HCT116 (cell line): ENCODE results near the gene RAP2C. TPM values are rescaled to one million over a fixed set of nuclear protein-coding genes. Genes with fewer than 3 reads are reported as not detected.

Experiments
- ATAC-seq: fragments of 200-7000 bp; cut with Tn5 transposase; 2 replicates; pipeline ENCODE4 v1.9.1; 2020; ENCODE audit warnings: mild to moderate bottlenecking, moderate library complexity
- BruUV-seq: library from RNA; stranded (reverse); fragments of 400-500 nt; replicated peaks from 2 replicates; lab custom pipeline; 2021; lab: Mats Ljungman, UMichigan
- CTCF ChIA-PET: fragments of 300-600 bp; sonication (Branson Sonifier 250); formaldehyde crosslinking; loops from one replicate; lab custom pipeline; 2021; ENCODE audit warnings: antibody characterized with exemption; lab: Charles Lee
- POLR2A ChIA-PET: fragments of 300-600, 350-600 bp; sonication (Branson Sonifier 250); formaldehyde crosslinking; loops from one replicate; lab custom pipeline; 2021; ENCODE audit warnings: antibody characterized with exemption; lab: Charles Lee
- RAD21 ChIA-PET, 2 experiments: fragments of 300-600 bp; sonication (Branson Sonifier 250); formaldehyde crosslinking; loops; one replicate each; lab custom pipeline; 2023; ENCODE audit warnings: low total read pairs in 2 of 2; ENCODE audit not compliant: uncharacterized antibody in 2 of 2, unreplicated experiment in 2 of 2, low non-redundant PET in 1 of 2; lab: Charles Lee
- DNase-seq: peaks from one replicate; pipeline ENCODE4 v3.0.0-alpha.2; 2010; ENCODE audit warnings: low read depth, low spot score
- H2AFZ ChIP-seq: fragments of 200-600 bp; shearing (Covaris generic), sonication (generic); 2 replicates; pipeline ENCODE4 v1.6.1; 2017; ENCODE audit warnings: low read depth, mixed run types, mixed read lengths, antibody characterized with exemption, low read length; ENCODE audit not compliant: poor library complexity, severe bottlenecking
- H3K27ac ChIP-seq: 2 replicates; pipeline ENCODE4 v1.5.1; 2012; ENCODE audit warnings: low read depth, low read length
- H3K27me3 ChIP-seq: fragments of 200-600 bp; sonication (generic); 2 replicates; pipeline ENCODE4 v1.6.1; 2016; ENCODE audit warnings: mixed run types, low read length, mixed read lengths; ENCODE audit not compliant: insufficient read depth
- H3K36me3 ChIP-seq, 2 experiments: fragments of 200-500 bp in 1 of 2; fragments of 200-600 bp in 1 of 2; sonication (Bioruptor generic) in 1 of 2; sonication (generic) in 1 of 2; 2 replicates each; pipeline versions ENCODE4 v1.5.1 to v1.6.1; 2014 to 2016; ENCODE audit warnings: low read length in 2 of 2, inconsistent platforms in 1 of 2, mixed read lengths in 1 of 2, mixed run types in 1 of 2; ENCODE audit not compliant: insufficient read depth in 2 of 2, control insufficient read depth in 1 of 2
- H3K4me1 ChIP-seq, 2 experiments: fragments of 200-600 bp in 1 of 2; sonication (generic) in 1 of 2; 2 replicates each; pipeline versions ENCODE4 v1.5.1 to v1.6.1; 2012 to 2017; ENCODE audit warnings: low read length in 2 of 2, inconsistent platforms in 1 of 2, mild to moderate bottlenecking in 1 of 2, mixed read lengths in 1 of 2, mixed run types in 1 of 2, moderate library complexity in 1 of 2; ENCODE audit not compliant: insufficient read depth in 2 of 2, control insufficient read depth in 1 of 2
- H3K4me2 ChIP-seq: fragments of 200-600 bp; sonication (generic); 2 replicates; pipeline ENCODE4 v1.6.1; 2017; ENCODE audit warnings: mixed run types, low read length, mixed read lengths
- H3K4me3 ChIP-seq, 2 experiments: fragments of 200-600 bp in 1 of 2; sonication (generic) in 1 of 2; replicated peaks in 1 of 2; 2 replicates each; pipeline ENCODE4 v1.5.1; 2011 to 2016; ENCODE audit warnings: low read length in 2 of 2, control low read depth in 1 of 2, low read depth in 1 of 2, mild to moderate bottlenecking in 1 of 2, mixed read lengths in 1 of 2, mixed run types in 1 of 2
- H3K79me2 ChIP-seq: fragments of 200-600 bp; sonication (generic); 2 replicates; pipeline ENCODE4 v1.6.1; 2017; ENCODE audit warnings: mild to moderate bottlenecking, mixed run types, low read length, moderate library complexity, mixed read lengths; ENCODE audit not compliant: insufficient read depth
- H3K9ac ChIP-seq: fragments of 200-600 bp; sonication (generic); 2 replicates; pipeline ENCODE4 v1.6.1; 2016; ENCODE audit warnings: low read length, mixed read lengths
- H3K9me2 ChIP-seq: fragments of 200-600 bp; sonication (generic), shearing (Covaris generic); 2 replicates; pipeline ENCODE4 v1.6.1; 2017; ENCODE audit warnings: mixed run types, mild to moderate bottlenecking, moderate library complexity; ENCODE audit not compliant: insufficient read depth
- H3K9me3 ChIP-seq, 2 experiments: fragments of 200-500 bp in 1 of 2; fragments of 200-600 bp in 1 of 2; sonication (Bioruptor generic) in 1 of 2; sonication (generic) in 1 of 2; 2 replicates each; pipeline ENCODE4 v1.6.1; 2014 to 2017; ENCODE audit warnings: low read length in 2 of 2, mixed read lengths in 2 of 2, inconsistent platforms in 1 of 2, low read depth in 1 of 2, mild to moderate bottlenecking in 1 of 2, mixed run types in 1 of 2, moderate library complexity in 1 of 2; ENCODE audit not compliant: control insufficient read depth in 1 of 2, insufficient read depth in 1 of 2
- H4K20me1 ChIP-seq: fragments of 200-600 bp; sonication (generic), shearing (Covaris generic); 2 replicates; pipeline ENCODE4 v1.6.1; 2017; ENCODE audit warnings: mixed run types, mild to moderate bottlenecking, moderate library complexity; ENCODE audit not compliant: insufficient read depth
- EZH2 ChIP-seq: fragments of 200-600 bp; sonication (generic); IDR thresholded peaks from 2 replicates; pipeline ENCODE4 v1.6.1; 2017; ENCODE audit warnings: antibody characterized with exemption, mixed run types
- POLR2AphosphoS5 ChIP-seq: IDR thresholded peaks from 2 replicates; pipeline ENCODE4 v1.6.1; 2011; ENCODE audit warnings: mild to moderate bottlenecking, low read depth, low read length, moderate library complexity
- RAD21 ChIP-seq: IDR thresholded peaks from 2 replicates; pipeline ENCODE4 v1.6.1; 2012; ENCODE audit warnings: low read depth, mild to moderate bottlenecking
- SIN3A ChIP-seq: IDR thresholded peaks from 2 replicates; pipeline ENCODE4 v1.6.1; 2012; ENCODE audit warnings: low read depth
- intact Hi-C: fragments of 100-400 bp; cut with micrococcal nuclease; formaldehyde crosslinking; loops from 2 replicates; pipeline ENCODE4 v1.10.0; 2022
- total RNA-seq: library from RNA; stranded (reverse); gene quantifications from one replicate; pipeline ENCODE4 v1.2.1, GENCODE V29; 2021; ENCODE audit not compliant: unreplicated experiment
- TF ChIP-seq, protein P1 (sequence below), 3 experiments: fragments of 200-600 bp in 1 of 3; sonication (generic) in 1 of 3; IDR thresholded peaks in 2 of 3; conservative IDR thresholded peaks in 1 of 3; 2 replicates each; pipeline ENCODE4 v1.5.1; 2012 to 2017; ENCODE audit warnings: low read depth in 2 of 3, low read length in 2 of 3, antibody characterized with exemption in 1 of 3, borderline replicate concordance in 1 of 3, control low read depth in 1 of 3, mild to moderate bottlenecking in 1 of 3, mixed read lengths in 1 of 3, mixed run types in 1 of 3, moderate library complexity in 1 of 3; ENCODE audit not compliant: insufficient read depth in 1 of 3

RAP2C gene
- total RNA-seq, 1 experiment from 2014 or later = 19.9 TPM

DNA sequence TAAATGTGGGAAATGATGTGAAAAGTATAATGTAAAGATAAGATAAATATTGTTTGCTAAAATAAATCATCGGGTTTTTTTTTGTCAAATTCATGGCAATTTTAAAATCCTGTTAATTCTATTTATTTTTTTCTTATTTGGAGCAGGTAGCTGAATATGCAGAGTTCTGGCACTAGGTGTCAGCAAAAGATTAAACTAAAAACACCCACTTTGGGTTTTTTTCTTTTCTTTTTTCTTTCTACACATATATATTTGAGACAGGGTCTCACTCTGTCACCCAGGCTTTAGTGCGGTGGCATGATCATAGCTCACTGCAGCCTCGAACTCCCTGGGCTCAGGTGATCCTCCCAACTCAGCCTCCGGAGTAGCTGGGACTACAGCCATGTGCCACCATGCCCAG is 6.9 kb upstream of the RAP2C start:
- H3K27ac ChIP-seq = no peak overlapping the region
- POLR2A ChIA-PET = no interaction called here
- CTCF ChIA-PET = interaction anchor here (0.6 to 2.1 kb wide), 7 partner anchors 16 to 568 kb away, joined by 3 to 20 read pairs (median 3); no protein-coding TSS in a partner anchor
- H3K4me1 ChIP-seq = peaks cover 0 to 4% of the 10 kb centered on the region in 2 experiments; a peak in 1 of 4 replicates
- no peak for DNase-seq
- RAD21 ChIA-PET = interaction anchor here (0.8 kb wide), 2 partner anchors 388 to 405 kb away, joined by 3 to 5 read pairs; no protein-coding TSS in a partner anchor
- H3K4me2 ChIP-seq = no peak overlapping the region
- no peaks in the 10 kb centered on the region for H3K27me3 ChIP-seq
- no peaks in the 10 kb centered on the region for H3K9me3 ChIP-seq
- intact Hi-C loops = loop anchor here (2.0 kb wide), 1 partner anchor 387 kb away; no protein-coding TSS in a partner anchor
- peak; percentile 54 for TF ChIP-seq RAD21
- TF ChIP-seq SIN3A = no peak
- TF ChIP-seq, protein P1, sequence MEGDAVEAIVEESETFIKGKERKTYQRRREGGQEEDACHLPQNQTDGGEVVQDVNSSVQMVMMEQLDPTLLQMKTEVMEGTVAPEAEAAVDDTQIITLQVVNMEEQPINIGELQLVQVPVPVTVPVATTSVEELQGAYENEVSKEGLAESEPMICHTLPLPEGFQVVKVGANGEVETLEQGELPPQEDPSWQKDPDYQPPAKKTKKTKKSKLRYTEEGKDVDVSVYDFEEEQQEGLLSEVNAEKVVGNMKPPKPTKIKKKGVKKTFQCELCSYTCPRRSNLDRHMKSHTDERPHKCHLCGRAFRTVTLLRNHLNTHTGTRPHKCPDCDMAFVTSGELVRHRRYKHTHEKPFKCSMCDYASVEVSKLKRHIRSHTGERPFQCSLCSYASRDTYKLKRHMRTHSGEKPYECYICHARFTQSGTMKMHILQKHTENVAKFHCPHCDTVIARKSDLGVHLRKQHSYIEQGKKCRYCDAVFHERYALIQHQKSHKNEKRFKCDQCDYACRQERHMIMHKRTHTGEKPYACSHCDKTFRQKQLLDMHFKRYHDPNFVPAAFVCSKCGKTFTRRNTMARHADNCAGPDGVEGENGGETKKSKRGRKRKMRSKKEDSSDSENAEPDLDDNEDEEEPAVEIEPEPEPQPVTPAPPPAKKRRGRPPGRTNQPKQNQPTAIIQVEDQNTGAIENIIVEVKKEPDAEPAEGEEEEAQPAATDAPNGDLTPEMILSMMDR (IDR thresholded peaks at IDR 0.05 in 2 of 3, conservative IDR thresholded peaks at IDR 0.05 in 1 of 3; ENCODE audit: borderline replicate concordance in 1 of 3, insufficient read depth in 1 of 3, low read depth in 2 of 3, low read length in 2 of 3) = peak; percentile 20 to 29 (median 27); a peak in 3 of 6 replicates
- TF ChIP-seq, all 23 proteins: peak for 2
- Histone ChIP-seq H3K9me2 (no peaks in the 10 kb centered on the region), H3K36me3 (no peaks in the 10 kb centered on the region), H2AFZ (no peak overlapping the region), H3K79me2 (no peaks in the 10 kb centered on the region), H4K20me1 (no peaks in the 10 kb centered on the region), H3K9ac (no peak overlapping the region), H3K4me3 (no peak overlapping the region)
- BruUV-seq = no TSS peak
- no peak for ATAC-seq

DNA sequence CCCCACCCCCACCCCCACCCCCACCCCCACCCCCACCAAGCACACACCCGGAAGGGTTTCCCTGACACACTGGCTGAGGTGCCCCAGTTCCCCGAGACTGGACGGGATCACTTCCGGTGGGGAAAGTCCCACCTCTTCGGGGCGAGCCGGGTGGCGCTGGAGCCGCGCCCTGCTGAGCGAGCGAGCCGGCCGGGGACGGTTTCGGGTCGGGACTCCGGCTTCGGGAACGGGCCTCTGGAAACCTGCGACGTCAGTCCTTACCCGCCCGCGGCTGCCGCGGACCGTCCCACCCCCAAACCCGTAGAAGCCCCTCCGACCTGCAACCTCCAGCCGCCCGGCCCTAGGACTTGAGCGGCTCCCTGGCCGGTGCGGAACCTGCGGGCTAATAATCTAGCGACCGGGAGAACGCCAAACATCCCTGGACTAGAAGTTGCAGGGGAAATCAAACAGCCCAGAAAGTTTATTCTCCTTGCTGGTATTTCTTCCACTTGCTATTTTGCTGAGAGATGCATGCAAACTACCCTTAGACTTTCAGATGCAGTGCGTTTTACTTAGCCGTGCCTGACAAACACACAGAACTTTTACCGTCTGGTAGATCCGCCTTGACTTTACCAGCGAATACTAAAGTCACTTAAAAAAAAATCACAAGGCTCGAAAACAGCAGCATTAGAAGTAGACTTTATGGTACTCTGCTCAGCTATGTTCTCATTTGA is 991 bp downstream of the RAP2C start:
- Histone ChIP-seq H3K27ac (peak overlapping the region; percentile 80), H3K27me3 (no peaks in the 10 kb centered on the region), H3K4me2 (peak overlapping the region; percentile 68), H3K4me1 (peaks cover 0 to 11% of the 10 kb centered on the region in 2 experiments; a peak in 3 of 4 replicates), H4K20me1 (no peaks in the 10 kb centered on the region), H3K9me2 (no peaks in the 10 kb centered on the region), H3K9me3 (no peaks in the 10 kb centered on the region), H3K79me2 (peaks cover 33% of the 10 kb centered on the region), H3K9ac (peak overlapping the region; percentile 75), H3K4me3 (peak overlapping the region; percentile 66 to 75), H2AFZ (no peak overlapping the region), H3K36me3 (no peaks in the 10 kb centered on the region; a peak in 2 of 4 replicates)
- intact Hi-C loops = loop anchor here (2.0 kb wide), 1 partner anchor 195 kb away; the partner anchor contains the start of gene STK26
- ChIA-PET CTCF (interaction anchor here (1.3 to 3.1 kb wide), 4 partner anchors 47 to 377 kb away, joined by 5 to 38 read pairs (median 16); no protein-coding TSS in a partner anchor), RAD21 (interaction anchor here in 1 of 2 experiments (1.3 kb wide), 1 partner anchor 126 kb away, joined by 6 read pairs; no protein-coding TSS in a partner anchor), POLR2A (no interaction called here)
- BruUV-seq = no TSS peak
- TF ChIP-seq POLR2AphosphoS5 = peak; percentile 68
- no peak for TF ChIP-seq EZH2
- ATAC-seq (peak; percentile 70), DNase-seq (peak; percentile 67)
